NCI-H1436 treated with DMSO at 0.1 percent for 48 hours (cell line): ENCODE measurements around the gene PGBD2.
A peak's percentile ranks its signal among the peaks of the same experiment; 100 is the strongest.
"Not testable (repeated sequence)": the region's sequence is repeated elsewhere in the genome, so short reads cannot be mapped to it uniquely, and the experiment has no call there.

Source experiments
- DNase-seq: peaks from one replicate; lab custom pipeline; 2025; lab: John Stamatoyannopoulos, UW

The PGBD2 gene, protein sequence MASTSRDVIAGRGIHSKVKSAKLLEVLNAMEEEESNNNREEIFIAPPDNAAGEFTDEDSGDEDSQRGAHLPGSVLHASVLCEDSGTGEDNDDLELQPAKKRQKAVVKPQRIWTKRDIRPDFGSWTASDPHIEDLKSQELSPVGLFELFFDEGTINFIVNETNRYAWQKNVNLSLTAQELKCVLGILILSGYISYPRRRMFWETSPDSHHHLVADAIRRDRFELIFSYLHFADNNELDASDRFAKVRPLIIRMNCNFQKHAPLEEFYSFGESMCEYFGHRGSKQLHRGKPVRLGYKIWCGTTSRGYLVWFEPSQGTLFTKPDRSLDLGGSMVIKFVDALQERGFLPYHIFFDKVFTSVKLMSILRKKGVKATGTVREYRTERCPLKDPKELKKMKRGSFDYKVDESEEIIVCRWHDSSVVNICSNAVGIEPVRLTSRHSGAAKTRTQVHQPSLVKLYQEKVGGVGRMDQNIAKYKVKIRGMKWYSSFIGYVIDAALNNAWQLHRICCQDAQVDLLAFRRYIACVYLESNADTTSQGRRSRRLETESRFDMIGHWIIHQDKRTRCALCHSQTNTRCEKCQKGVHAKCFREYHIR

DNA sequence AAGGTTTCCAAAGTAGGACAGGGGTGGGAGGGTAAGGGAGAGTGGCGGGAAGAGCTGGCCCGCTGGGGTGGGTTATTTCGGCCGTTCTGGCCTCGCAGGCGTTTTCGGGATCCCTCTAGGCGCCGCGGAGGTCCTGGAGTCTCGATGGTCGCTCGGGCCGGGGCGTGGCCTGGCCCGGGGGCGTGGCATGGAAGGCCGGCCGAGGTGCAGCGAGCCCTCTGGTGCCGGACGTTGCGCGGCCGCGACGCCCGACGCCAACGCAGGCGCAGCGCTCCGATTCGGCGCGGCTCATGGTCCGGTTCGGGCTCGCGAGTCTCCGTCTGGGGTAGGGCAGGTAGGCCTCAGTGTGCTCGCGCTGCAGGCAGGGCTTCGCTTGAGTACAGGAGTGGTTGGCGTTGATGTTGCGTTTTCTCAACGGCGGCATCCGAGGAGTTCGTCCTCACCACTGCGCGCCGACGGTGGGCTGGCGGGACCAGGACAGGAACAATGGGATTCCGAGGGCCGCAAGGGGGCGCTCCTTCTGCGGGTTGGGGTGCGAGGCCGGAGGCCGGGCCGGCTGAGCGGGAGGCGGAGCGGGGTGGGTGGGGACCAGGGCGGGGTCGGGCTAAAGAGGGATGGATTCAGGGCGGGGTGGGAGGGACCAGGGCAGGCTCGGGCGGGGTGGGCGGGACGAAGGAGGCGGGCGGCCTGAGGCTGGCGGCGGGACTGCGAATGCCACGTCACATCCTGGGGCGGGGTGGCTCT lies at the start of gene PGBD2:
TSS of gene PGBD2 (plus strand) at position 227 of the 744 bp plus-strand sequence. CDS start 7,628 bp downstream, outside the sequence.
- DNase-seq = peak; percentile 67

DNA sequence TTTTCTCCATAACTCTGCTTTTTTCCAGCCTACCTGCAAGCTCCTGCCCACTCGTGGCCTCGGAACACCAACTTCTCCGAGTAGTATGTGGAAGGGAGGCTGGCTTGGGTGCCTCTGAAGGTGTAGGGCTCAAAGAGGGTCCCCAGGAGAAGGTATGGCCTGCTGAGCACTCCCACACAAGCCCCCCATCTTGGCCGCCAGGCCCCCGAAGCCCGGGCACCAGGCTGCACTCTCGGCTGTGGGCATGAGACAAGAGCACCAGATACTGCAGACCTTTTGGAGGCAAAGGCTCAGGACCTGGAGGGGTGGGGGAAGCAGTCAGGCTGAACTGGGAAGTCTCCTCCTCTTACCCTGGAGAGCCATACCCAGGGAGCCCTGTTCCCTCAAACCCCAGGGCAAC lies 48.8 kb upstream of the PGBD2 start:
- no peak for DNase-seq

DNA sequence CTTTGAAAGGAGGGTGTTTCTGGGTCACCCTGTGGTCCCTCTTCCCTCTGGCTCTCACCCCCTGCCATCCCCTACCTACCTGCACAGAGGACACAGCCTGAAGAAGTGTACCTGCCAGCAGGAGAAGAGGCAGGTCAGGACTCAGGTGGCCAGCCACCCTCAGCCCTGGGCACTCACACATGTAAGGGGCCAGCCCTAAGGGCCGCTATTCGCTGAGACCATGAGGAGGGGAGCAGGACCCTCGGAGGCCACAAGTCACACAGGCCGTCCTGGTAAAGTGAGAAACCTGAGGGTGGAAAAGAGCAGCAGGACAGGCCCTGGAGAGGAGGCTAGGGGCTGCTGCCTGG lies 48.3 kb upstream of the PGBD2 start:
- DNase-seq = no peak

DNA sequence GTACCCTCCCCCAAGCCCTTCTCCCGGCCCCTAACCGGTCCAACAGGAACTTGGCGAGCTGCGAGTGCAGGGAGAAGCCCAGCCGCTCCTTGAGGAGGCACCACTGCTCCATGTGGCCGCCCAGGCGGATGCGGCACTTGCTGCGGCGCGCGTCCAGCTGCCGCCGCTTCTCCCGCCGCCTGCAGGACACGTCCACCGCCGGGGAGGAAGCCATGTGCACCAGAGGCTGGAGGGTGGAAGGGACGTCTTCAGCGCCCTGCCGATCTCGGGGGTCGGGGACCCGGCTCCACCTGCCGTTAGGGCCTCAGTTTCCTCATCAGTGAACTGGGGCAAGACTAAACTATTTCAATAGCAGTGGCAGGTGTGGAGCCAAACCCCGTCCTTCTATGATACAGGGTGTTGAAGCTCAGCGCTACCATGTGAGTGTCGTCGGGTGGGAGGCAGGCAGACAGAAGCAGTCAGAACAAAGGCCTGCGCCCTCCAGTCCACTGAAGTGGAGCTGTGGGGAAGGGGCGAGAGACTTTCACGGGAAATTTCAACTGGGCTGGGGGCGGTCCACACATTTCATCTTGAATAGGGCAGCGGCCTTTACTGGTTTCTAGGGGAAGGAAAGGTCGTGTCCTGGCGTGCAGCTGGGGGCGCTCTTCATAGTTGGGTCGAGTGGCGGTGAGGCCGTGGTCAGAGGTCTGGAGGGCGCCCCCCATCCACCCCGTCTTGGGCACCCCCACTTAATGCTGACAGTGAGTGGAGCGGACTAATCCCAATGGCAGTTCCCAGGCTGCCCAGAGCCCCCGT lies 47.7 kb upstream of the PGBD2 start:
- DNase-seq = no peak

DNA sequence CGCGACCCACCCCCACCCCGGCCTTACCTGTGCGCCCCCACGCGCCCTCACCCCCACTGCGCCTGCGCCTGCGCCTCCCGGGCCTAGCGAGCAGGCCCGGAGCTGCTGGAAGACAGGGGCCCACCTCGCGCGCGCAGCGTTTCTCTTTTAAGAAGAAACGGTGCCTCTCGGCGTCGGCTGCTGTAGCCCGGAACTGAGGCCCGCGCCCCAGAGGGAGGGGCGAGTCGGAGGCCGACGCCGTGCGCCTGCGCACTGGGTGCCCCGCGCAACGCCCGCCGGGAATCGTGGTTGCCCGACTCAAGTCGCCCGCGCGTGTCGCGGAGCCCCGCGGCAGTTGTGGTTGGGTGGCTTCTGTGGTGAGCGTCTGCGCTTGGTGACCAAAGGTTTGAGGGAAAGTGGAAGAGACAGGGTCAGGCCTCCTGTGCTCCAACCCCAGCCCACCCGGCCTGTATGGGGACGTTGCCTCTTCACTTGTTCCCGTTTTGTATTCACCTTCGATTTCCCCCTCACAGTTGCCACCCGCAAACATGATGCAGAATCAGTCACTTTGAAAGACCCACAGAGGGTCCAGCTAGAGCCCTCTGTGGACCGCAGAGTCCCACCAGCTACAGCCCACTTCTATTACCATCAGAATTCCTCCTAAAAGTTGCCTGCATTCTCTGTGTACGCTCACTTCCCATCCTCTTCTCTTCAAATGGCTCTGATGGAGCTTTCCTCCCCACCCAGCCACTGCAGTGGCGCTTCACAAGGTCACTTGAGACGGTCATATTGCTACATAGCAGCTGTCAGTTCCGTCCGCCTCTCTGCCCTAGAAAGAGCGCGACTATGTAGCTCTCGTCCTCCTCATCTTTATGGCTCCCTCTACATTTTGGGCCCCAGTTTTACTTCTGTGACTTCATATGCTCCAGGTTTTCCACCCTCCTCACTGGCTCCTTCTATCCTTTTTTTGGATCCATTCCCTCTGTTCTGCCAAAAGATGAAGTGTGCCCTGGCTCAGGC lies 46.8 kb upstream of the PGBD2 start, which contains the start of gene ZNF692:
TSS of gene ZNF692 (minus strand) at position 195 of the 999 bp plus-strand sequence. CDS start 776 bp downstream, outside the sequence.
- peak; percentile 96 for DNase-seq

DNA sequence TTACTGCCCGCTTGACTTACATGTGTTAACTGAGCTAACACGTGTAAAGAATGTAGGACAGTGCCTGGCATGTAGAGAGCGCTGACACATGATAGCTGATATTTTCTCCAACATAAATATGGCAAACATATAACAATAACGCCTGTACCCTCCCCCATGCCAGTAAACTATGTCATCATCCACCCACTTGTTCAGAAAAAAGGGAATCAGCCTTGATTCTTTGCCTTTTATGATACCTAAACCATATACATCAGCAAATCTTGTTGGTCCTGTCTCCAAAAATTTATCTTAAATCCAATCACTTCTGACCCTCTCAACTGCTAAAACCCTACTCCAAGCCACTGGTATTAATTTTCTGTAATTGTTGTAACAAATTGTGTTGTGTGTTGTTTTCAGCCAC lies 46.0 kb upstream of the PGBD2 start:
- DNase-seq = no peak

DNA sequence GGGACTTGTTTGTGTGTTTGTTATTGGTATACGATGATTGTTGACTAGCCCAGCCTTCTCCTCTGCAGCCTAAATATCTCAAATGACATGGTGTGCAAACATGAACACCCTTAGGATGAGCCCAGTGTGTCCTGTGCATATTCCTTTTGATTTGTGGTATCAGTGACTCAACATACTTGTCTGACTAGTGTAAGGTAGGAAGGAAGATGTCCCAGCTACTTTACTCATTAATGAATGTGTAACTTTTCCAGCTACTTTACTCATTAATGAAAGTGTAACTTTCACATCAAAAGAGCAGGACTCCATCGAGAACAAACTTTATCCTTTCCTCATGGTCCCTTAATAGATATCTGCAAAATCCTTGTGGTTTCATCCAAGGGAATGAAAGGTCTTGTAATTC lies 44.4 kb upstream of the PGBD2 start:
- no peak for DNase-seq

DNA sequence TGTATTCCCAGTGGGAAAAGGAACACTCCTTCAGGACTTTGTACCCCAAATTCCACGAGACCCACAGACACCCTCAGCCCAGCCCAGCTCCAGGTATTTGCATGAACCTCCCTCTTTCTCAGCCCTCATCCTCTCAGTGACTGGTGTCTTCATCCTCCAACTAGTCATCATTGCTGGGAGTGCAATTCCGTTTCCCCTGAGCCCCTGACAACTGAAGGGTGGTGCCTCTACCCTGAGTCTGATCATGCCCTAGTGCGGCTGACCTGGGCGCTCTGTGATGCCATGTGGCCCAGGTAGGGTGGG lies 43.4 kb upstream of the PGBD2 start:
- DNase-seq = no peak

DNA sequence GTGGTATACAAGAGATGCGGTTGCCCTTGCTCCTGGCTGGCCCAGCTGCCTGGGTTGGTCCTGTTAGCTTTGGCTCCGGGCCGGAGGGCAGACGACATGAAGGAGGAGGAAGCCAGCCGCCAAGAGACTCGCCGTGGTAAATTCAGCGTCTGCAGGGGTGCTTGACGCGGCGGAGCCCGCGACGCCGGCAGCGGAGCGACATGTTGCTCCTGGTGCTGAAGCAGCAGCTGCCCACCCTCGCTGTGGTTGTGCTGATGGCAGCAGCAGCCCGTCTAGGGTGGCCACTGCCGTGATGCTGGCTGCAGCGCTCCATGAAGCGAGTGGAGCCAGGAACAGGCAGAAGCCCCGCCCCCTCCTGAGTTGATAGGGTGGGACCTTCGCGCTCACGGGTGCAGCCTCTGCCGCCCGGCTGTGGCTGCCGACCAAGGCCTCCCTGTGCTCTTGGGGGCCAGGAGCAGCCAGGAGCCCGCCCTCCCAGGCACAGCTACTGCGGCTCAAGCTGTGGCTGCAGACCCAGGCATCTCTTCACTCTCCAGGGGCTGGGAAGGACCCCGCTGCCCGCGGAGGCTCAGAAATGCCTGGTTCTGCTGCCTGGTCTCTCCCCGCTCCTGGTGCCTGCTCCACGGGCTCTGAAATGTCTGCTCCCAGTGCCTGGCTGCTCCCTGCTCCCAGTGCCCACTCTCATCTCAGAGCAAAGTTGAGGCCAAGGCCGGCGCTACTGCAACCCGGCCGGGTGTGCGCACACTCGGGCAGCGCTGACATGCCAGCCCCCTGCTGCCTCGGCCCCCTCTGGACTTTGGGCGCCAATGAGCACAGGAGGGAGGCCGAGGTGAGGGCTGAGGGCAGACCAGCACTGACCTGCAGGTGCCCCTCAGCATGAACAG lies 42.8 kb upstream of the PGBD2 start:
- peak; percentile 68 for DNase-seq

DNA sequence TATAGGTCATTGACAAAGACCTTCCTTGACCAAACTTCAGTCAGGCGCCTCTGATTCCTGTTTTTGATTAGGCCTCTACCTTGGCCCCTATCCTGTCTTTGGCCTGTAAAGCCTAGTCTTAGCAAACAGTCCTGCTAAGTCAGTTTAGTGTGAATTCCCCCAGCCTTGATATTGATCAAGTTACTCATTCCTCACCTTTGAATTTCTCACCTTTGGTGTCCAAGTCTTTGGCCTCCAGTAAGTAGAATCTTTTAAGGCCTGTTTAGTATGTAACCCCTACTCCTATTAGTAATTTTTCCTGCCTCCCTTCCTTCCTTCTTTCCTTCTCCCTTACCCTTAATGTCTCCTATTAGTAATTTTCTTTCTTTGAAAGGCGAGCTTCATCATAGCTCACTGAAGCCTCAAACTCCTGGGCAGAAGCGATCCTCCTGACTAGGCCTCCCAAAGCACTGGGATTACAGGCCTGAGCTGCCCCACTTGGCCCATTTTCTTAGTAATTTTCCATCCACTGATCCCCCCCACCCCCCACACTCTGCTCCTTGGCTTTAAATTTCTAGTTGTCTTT lies 34.1 kb upstream of the PGBD2 start:
- no peak for DNase-seq

DNA sequence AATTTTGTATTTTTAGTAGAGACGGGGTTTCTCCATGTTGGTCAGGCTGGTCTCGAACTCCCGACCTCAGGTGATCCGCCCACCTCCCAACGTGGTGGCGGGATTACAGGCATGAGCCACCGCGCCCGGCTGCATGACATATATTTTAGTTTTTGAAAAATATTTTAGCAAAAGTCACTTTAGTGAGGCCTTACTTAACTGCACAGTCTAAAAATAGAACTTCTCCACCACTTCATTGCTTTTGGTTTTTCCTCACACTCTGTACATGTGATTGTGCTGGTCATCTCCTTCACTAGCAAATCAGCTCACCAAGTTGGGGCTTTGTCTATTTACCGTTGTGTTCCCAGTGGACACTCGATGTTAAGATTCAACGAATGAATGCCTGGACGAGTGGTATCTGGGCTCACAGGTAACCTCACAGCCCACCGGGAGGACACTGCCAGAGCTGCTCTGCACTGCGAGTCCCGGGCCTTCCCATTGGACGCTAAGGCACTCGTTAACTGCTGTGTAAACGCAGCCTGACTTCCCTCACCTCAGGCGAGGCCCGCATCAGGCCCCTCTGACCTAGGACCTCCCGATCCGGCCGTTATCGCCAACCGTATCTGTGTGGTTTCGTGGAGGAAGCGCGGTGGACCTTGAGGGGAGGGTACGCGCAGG lies 33.2 kb upstream of the PGBD2 start:
- peak; percentile 82 for DNase-seq

DNA sequence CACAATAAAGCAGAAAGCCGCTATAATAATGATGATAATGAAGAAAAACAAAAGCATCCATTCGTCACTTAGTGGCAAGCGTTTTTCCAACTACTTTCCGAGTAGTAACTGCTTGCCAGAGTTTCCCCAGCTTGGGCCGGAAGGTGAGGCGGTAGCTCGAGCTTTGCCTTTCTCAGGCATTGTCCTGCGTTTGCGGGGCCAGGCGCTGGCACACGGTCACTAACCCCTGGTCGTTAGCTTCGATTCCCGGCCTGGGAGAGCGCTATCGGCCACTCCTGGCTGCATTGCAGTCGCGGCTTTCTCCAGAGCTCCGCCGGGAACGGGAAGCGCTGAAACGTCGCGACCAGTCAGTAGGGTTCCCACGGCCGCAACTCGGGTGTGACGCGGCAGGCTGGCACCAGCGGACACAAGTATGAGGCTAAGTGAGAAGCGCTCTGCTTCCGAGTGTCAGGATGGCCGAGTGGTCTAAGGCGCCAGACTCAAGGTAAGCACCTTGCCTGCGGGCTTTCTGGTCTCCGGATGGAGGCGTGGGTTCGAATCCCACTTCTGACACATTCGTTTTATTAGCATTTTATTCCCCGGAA lies 32.5 kb upstream of the PGBD2 start:
- DNase-seq = peak; percentile 93

DNA sequence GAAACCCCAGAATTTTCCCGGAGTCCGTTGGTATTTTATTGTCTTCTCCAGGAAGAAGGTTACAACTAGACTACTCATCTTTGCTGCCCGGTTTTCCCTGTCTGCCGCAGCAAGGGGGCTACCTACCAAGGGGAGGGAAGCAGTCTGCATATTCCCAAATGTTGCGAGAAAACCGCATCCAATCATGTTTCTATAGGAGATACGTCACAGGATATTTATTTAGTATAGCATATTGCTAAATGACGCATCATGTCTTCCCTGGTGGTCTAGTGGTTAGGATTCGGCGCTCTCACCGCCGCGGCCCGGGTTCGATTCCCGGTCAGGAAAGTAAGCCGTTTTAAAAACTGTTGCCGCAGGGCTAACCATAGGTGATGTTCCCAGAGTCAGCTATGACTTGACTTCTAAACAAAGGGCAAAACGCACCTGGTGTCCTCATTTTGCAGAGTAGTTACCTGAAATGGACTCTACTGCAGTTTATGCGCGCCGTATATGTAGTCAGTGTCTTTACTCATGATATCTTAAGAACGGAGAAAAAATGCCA lies 32.0 kb upstream of the PGBD2 start:
- peak; percentile 93 for DNase-seq

DNA sequence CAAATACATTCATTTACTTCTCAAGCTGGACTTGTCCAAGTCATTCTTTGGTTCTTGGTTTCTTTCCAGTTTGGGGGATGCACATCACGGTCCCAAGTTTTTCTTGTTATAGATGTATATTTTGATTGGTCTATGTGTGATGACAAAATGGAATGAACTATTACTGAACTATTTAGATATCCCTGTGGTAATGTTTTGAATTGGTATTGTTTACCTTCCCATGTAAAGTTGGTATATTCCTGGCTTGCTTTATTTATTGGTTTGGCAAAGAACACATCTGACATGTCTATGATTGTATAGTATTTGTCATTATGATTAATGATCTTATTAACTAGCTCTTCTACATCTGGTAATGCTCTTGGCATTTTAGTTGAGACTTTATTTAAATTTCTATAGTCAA lies 24.8 kb upstream of the PGBD2 start:
- no peak for DNase-seq

DNA sequence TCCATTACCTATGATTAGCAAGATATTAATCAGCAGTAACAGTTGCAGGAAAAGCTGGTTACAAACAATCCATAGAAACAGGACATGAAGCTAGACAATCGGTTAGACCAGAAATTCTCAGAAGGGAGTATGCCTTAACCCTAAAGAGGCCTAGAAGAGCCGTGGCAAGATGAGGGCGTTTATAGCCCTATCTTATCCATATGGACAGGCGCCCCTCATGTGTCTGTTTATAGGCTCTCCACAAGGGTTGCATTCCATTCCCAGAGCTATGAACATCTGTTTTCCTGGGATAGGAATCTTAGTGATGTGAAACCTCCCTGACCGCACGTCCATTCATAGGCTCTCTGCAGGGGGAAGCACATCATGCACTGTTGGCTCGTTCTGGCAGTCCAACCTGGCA lies 23.6 kb upstream of the PGBD2 start:
- not testable (repeated sequence) for DNase-seq

DNA sequence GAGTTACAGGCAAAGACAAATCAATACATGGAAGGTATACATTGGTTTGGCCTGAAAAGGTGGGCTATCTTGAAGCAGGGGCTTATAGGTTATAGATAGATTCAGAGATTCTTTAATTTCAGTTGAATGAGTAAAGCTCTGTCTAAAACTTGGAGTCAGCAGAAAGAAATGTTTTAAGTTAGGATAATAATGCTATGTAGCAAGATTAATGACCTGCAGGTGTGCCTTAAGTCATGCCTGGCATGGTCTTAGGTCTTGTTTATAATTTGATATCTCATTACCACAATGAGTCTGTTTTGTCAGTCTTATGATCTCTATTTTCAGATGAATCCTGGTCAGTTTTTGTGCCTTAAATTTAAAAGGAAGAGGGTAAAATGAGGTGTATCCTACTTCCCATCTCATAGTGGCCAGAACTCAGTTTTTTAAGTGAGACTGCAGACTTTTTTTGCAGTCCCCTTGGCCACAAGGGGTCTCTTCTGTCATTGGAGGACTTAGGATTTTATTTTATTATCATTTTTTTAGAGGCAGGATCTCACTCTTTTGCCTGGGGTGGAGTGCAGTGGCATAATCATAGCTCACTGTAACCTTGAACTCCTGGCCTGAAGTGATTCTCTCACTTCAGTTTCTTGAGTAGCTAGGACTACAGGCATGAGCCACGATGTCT lies 21.3 kb upstream of the PGBD2 start:
- DNase-seq = no peak

DNA sequence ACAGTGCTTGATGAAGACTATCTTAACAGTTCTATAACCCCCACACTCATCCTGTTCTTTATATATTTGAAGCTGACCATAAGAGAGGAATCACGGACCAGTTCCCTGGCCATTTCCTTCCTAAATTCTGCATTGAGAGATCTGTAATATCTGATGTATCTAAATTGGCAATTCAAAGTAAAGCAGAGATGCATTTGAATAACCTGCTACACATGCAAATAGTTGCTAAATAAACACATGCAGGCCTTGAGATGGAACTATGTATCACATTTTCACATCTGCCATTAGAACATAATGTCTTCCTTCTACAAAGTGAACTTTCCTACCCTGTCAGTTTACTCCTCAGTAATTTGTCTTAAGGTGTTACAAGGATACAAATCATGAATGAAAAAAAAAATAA lies 20.4 kb upstream of the PGBD2 start:
- DNase-seq = no peak
